Measurements from ENCODE around the gene NPDC1. TPM values are rescaled to one million over a fixed set of nuclear protein-coding genes. Genes with fewer than 3 reads are reported as not detected.
A peak's percentile ranks its signal among the peaks of the same experiment; 100 is the strongest.

Gene NPDC1
- total RNA-seq, 1 donor, result 2.5 TPM

DNA sequence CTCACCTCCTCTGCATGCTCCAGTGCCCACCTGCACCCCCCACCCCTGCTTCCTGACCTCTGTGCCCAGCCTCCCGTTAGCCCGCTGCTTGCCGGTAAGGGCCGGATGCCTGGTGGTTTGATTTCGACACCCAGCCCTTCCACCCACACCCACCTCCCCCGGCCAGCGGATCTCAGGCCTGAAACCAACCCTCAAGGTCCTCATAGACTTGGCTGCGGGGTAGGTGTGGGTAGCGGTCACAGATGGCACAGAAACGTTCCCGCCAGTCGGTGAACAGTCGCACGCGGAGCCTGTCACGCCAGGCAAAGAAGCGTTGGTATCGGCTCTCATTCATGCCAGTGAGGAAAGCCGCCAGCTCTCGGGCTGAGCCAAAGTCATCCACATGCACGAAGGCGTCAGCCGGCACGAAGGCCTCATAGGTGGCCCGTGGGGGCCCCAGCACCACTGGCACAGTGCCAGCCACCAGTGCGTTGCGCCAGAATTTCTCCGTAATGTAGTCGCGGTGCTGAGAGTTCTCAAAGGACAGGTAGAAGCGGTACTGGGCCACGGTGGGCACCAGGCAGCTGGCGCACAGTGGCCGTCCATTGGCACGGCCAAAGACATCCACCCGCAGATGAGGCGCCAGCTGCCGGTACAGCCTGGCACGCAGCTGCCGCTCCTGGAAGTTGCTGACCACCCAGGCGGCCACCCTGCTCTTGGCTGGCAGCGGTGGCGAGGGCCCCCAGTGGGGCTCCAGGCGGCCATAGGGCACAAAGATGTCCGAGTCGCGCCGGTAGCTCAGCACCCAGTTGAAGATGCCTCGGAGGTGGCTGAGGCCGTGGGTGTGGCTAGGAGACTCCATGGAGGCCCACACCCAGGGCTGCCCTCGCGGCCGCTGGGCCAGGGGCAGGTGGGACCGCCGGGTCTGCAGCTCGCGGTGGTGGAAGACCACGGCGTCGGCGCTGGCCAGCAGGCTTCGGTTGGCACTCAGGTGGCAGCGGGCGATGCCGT lies 15.1 kb downstream of the NPDC1 start:
- peak overlapping the region; percentile 43 for H3K4me3 ChIP-seq (ENCODE audit: low read length)
- H3K9me3 ChIP-seq (ENCODE audit: low read depth, low read length), result no peaks in the 10 kb centered on the region
- no peaks in the 10 kb centered on the region for H3K27me3 ChIP-seq (ENCODE audit: insufficient read depth, low read length)
- H3K4me1 ChIP-seq (ENCODE audit: insufficient read depth, low read length), result peaks cover 84% of the 10 kb centered on the region

DNA sequence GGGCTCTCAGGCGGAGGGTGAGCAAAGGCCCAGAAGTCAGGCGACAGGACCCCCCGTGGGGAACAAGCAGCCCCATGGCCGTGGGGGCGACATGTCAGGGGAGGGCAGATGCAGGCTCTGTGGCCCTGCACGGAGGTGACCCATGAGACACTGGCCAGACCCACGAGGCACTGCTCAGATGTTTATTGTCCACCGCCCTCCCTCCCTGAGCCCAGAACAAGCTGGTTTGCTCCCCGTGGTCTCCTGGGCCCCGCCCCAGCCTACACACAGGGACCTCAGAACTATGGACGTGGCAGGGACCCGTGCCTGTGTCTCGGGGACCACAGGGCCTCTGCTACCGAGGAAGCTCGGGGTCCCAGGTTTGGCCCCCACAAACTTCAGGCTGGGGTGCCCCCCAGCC lies 16.0 kb downstream of the NPDC1 start:
- Histone ChIP-seq H3K4me3 (ENCODE audit: low read length) (peak overlapping the region; percentile 43), H3K27me3 (ENCODE audit: insufficient read depth, low read length) (no peaks in the 10 kb centered on the region)

DNA sequence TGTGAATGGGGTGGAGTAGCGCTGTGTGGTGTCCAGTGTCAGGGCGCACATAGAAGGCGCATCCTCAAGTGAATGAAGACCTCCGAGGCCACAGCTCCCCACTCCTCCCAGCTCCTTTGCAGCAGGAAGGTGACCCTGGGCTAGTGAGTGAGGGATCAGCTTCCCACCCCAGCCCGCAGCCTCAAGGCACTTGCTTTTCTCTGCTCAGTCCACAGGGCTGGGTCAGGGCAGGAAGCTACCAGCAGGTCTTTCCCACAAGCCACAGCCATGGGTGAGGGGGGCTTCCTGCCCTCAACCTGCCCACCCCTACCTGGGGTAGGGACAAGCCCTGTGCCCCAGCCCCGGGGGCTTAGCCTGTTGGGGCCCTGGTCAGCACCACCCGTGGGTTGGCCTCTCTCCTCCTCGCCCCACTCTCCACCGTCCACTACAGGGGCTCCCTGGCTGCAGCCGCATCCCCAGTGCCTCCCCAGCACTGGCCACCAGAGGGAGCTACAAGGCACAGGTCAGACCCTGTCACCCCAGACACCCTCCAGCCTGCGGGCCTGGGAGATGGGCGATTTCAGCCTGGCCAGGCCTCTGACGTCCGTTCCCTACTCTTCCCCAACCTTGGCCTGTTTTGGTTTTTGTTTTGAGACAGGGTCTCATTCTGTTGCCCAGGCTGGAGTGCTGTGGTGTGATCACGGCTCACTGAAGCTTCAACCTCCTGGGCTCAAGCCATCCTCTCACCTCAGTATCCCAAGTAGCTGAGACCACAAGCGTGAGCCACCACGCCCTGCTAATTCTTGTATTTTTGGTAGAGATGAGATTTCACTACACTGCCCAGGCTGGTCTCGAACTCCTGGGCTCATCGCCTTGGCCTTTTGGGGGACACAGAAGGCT lies 16.7 kb downstream of the NPDC1 start:
- no peaks in the 10 kb centered on the region for H3K27me3 ChIP-seq (ENCODE audit: insufficient read depth, low read length)
- peaks cover 69% of the 10 kb centered on the region for H3K4me1 ChIP-seq (ENCODE audit: insufficient read depth, low read length)
- no peaks in the 10 kb centered on the region for H3K9me3 ChIP-seq (ENCODE audit: low read depth, low read length)
- H3K4me3 ChIP-seq (ENCODE audit: low read length), result peak overlapping the region; percentile 43

More for the DNA sequence above, 16.0 kb downstream of the NPDC1 start:
- no peaks in the 10 kb centered on the region for H3K9me3 ChIP-seq (ENCODE audit: low read depth, low read length)
- H3K4me1 ChIP-seq (ENCODE audit: insufficient read depth, low read length), result peaks cover 76% of the 10 kb centered on the region

DNA sequence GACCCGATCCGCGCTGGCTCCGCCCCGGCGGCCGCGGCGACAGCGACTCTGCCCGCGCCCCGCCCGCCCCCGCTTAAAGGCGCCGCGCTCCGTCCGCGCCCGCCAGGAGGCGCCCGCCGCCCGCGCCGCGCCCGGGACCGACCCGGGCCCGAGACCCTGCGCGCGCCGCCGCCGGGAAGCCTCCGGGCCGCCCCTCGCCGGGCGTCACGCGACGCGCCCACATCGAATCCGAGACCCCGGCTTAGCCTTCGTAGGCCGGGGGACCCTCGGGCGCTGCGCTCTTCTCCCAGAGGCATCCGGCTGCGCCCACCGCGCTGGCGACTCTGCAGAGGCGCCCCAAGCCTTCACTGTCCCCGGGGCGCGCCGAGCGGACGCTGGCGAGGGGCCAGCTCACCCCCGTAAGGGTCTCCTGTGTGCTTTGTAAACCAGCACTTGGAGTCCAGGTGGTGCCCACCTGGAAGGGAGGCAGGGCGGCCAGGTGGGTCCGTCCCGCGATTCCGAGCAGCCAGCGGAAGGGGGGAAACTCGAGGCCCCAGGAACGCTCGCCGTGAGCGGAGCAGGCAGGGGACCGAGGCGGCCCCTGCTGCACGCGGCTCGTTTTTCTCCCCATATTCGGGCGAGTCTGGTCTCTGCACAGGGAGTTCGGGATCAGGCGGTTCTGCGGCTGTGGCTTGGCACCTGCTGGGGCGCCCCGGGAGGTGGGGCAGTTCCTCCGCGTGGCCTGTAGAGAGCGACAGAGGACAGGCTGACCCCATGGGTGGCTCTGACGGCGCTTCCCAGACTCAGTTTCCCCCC lies 17.5 kb downstream of the NPDC1 start:
- Histone ChIP-seq H3K4me1 (ENCODE audit: insufficient read depth, low read length) (peaks cover 63% of the 10 kb centered on the region), H3K27me3 (ENCODE audit: insufficient read depth, low read length) (no peaks in the 10 kb centered on the region), H3K9me3 (ENCODE audit: low read depth, low read length) (no peaks in the 10 kb centered on the region), H3K4me3 (ENCODE audit: low read length) (peak overlapping the region; percentile 43)

DNA sequence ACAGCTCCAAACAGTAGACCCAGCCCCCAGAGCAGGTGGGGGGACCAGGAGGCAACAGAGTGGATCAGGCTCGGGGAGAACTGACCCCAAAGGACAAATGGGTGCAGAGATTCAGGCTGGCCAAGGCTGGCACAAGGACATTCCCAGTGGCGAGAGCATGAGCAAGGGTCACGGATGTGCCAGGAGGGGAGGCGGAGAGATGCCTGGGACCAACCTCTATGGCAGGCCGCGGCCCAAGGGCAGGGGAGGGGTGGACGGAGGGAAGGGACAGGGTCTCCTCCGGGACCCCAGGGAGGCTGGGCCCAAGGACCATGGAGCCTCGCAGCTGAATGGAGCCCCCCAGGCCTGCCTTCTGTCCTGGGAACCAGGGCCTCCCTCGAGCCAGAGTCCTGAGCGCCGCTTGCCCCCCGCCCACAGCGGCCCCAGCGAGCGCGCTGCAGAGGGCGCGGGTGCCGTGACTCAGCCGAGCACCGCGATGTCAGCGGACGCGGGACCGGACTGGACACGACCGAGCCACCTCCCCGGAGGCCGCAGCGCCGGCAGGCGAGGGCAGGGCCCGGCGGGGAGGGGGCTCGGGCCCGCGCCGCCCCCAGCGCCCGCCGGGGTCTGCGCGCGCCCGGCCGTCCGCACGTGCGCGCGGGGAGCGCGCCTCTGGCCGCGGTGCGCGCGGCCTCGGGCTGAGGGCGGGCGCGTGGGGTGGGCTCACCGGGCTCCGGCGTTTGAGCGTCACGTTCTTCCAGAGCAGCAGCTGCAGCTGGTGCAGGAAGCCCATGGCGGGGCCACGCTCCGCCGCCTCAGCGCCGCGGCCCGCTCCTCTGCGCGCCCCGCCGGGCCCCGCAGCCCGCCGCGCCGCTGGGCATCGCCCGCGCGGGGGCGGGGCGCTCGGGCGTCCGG lies 18.4 kb downstream of the NPDC1 start, which contains the start of gene ABCA2:
ABCA2 (minus strand) TSS at position 869 of the 894 bp plus-strand sequence; CDS start at position 772, 97 bp downstream.
- Histone ChIP-seq H3K27me3 (ENCODE audit: insufficient read depth, low read length) (no peaks in the 10 kb centered on the region), H3K4me3 (ENCODE audit: low read length) (peak within 1 kb of the TSS; percentile 43), H3K9me3 (ENCODE audit: low read depth, low read length) (no peaks in the 10 kb centered on the region), H3K4me1 (ENCODE audit: insufficient read depth, low read length) (peaks cover 54% of the 10 kb centered on the region)

DNA sequence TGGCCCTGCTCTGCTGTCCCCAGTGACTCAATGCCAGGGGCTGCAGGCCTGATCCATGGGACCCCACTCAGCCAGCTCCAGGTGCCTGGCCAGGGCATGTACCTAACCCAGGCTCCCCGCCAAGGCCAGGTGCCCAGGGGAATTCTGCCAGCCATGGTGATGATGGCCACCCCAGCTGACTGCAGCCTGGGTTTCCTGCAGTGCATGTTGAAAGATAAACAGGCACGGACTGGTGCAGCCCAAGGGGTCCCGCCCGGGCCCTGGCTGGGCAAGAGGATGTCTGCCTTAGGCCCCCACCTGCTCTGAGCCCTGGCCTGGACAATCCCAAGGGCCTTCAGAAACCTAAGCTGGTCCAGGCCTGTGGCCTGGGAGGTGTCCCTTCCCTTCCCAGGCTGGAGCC lies 19.1 kb downstream of the NPDC1 start:
- Histone ChIP-seq H3K4me1 (ENCODE audit: insufficient read depth, low read length) (peaks cover 47% of the 10 kb centered on the region), H3K9me3 (ENCODE audit: low read depth, low read length) (no peaks in the 10 kb centered on the region), H3K27me3 (ENCODE audit: insufficient read depth, low read length) (no peaks in the 10 kb centered on the region), H3K4me3 (ENCODE audit: low read length) (no peak overlapping the region)

DNA sequence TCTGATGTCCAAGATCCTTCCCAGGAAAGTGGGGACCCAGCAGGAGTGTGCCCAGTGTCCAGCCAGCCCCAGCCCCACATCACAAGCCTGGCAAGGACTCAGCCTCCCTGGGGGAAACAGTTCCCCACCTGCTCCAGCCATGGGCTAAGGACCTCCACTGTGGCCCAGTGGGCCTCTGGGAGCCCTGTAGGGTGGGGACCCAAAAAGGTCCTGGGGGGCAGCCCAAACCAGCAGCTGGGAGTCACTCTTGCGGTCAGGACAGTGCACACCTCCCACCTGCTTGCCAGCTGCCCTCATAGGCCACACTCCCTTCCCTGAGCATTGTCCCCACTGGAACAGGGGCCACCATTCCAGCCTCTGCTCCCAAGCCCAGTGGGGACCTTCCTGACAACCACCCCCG lies 19.6 kb downstream of the NPDC1 start:
- no peaks in the 10 kb centered on the region for H3K27me3 ChIP-seq (ENCODE audit: insufficient read depth, low read length)
- no peak overlapping the region for H3K4me3 ChIP-seq (ENCODE audit: low read length)
- H3K9me3 ChIP-seq (ENCODE audit: low read depth, low read length), result no peaks in the 10 kb centered on the region
- peaks cover 42% of the 10 kb centered on the region for H3K4me1 ChIP-seq (ENCODE audit: insufficient read depth, low read length)

DNA sequence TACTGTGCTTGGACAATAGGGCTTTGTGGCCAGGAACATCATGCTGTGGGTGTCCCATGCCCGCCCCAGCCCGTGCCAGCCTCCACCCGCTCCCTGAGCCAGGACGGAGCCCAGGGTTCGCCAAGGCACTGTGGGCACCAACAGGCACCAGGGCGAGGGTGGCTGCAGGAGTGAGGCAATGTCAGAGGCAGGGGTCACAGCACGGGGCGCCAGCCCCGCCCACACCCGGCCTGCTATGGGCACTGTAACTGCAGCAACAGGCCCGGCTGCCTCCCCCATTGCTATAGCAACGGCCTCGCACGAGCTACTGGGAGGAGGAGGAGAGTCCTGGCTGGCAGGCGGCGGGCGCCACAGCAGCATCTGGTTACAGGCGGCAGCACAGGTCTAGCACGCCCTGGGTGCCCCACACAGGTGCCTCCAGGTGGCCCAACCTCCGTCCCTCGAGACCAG lies 20.4 kb downstream of the NPDC1 start:
- peaks cover 34% of the 10 kb centered on the region for H3K4me1 ChIP-seq (ENCODE audit: insufficient read depth, low read length)

DNA sequence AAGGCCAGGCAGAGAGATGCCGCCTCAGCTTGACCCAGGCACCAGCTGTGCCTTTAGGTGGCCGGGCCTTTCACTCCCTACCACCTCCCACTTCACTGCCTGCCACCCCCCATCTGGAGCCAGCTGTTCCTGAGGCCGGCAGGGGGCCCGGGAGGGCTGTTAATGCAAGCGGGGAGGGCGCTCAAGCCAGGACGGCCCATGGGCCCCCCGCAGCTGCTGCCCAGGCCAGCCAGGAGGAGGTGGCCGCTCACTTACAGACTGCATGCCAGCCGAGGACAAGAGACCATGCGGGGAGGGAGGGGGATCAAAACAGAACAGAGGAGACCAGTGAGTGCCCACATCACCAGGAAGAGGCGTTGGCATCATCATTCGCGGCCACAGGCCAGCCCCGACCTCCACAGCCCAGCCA lies 22.4 kb downstream of the NPDC1 start:
- peaks cover 14% of the 10 kb centered on the region for H3K4me1 ChIP-seq (ENCODE audit: insufficient read depth, low read length)
- no peaks in the 10 kb centered on the region for H3K27me3 ChIP-seq (ENCODE audit: insufficient read depth, low read length)
- no peak overlapping the region for H3K4me3 ChIP-seq (ENCODE audit: low read length)
- H3K9me3 ChIP-seq (ENCODE audit: low read depth, low read length), result no peaks in the 10 kb centered on the region

More for the DNA sequence above, 20.4 kb downstream of the NPDC1 start:
- Histone ChIP-seq H3K4me3 (ENCODE audit: low read length) (no peak overlapping the region), H3K27me3 (ENCODE audit: insufficient read depth, low read length) (no peaks in the 10 kb centered on the region), H3K9me3 (ENCODE audit: low read depth, low read length) (no peaks in the 10 kb centered on the region)

DNA sequence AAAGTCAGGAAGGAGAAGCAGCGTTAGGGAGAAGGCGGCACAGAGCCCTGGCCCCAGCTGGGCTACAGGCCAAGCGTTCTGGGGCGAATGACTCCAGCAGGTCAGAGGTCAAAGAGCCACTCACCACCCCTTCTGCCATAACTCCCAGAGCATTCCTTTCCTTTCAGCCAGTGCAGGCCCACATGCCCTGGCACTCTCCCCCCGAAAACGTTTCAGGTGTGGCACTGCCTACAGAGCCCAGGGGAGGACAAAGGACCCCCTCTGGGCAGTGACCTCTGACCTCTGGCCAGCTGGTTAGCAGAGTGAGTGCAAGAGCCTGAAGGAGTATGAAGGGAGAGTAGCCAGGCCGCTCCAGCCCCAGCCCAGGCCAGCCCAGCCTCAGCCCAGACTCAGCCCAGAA lies 22.8 kb downstream of the NPDC1 start:
- no peak overlapping the region for H3K4me3 ChIP-seq (ENCODE audit: low read length)
- H3K4me1 ChIP-seq (ENCODE audit: insufficient read depth, low read length), result peaks cover 11% of the 10 kb centered on the region
- H3K27me3 ChIP-seq (ENCODE audit: insufficient read depth, low read length), result no peaks in the 10 kb centered on the region
- H3K9me3 ChIP-seq (ENCODE audit: low read depth, low read length), result no peaks in the 10 kb centered on the region

DNA sequence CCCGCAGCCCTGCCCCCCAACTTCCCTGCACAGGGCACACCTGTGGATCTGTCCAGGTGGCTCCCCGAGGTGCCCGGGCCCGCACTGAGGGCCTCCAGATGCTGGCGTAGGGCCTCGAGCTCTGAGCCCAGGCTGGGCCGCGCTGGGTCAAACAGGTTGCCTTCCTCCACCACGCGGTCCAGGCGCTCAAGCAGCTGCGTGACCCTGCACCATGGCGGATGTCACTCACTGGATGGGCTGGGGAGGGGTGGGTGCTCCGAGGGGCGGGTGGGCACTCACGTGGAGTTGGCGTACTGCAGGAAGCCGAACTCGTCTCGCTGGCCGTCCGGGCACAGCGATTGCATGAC lies 23.3 kb downstream of the NPDC1 start:
- Histone ChIP-seq H3K9me3 (ENCODE audit: low read depth, low read length) (no peaks in the 10 kb centered on the region), H3K27me3 (ENCODE audit: insufficient read depth, low read length) (no peaks in the 10 kb centered on the region), H3K4me1 (ENCODE audit: insufficient read depth, low read length) (peaks cover 11% of the 10 kb centered on the region), H3K4me3 (ENCODE audit: low read length) (no peak overlapping the region)

DNA sequence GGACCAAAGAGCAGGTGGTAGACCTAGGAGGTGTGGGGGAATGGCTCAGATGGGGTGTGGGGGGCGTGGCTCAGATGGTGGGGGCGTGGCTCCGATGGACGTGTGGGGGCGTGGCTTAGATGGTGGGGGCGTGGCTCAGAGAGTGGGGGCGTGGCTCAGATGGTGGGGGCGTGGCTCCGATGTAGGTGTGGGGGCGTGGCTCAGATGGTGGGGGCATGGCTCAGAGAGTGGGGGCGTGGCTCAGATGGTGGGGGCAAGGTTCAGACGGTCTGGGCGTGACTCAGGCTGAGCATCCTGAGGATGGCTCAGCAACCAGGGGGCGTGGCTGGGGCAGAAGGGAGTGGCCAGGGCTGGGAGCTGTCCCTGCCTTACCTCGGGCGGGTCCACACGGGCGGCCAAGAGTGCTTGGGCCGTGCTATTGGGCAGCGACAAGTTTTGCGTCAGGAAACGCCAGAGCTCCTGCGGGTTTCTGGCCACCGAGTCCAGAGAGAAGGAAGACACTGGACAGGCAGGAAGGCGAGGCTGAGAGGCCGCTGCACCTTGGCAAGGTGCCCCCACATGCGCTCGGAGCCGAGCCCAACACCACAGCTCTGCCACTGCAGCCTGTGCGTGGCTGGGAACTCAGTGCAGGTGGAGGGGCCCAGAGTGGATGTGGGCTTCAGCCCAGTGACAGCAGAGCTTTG lies 23.9 kb downstream of the NPDC1 start:
- Histone ChIP-seq H3K9me3 (ENCODE audit: low read depth, low read length) (no peaks in the 10 kb centered on the region), H3K4me1 (ENCODE audit: insufficient read depth, low read length) (peaks cover 6% of the 10 kb centered on the region), H3K4me3 (ENCODE audit: low read length) (no peak overlapping the region), H3K27me3 (ENCODE audit: insufficient read depth, low read length) (no peaks in the 10 kb centered on the region)

DNA sequence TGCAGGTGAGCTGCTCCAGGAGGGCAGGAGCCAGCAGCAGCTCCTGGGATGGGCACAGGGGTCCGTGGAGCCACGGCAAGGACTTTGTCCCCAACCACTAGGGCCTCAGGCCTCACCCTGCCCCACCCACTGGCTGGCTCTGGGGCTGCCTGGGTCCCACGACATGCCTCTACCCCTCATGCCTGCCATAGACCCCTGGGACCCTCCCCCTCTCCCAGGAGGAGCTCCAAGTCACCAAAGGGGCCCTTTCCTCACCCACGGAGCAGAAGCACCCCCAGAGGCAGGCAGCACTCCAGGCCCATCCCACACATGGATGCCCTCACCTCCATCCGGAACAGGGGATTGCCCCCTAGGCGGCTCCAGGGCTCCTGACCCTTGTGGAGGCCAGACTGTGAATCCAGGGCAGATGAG lies 24.4 kb downstream of the NPDC1 start:
- no peak overlapping the region for H3K4me3 ChIP-seq (ENCODE audit: low read length)
- peaks cover under 1% of the 10 kb centered on the region for H3K4me1 ChIP-seq (ENCODE audit: insufficient read depth, low read length)
- H3K9me3 ChIP-seq (ENCODE audit: low read depth, low read length), result no peaks in the 10 kb centered on the region
- H3K27me3 ChIP-seq (ENCODE audit: insufficient read depth, low read length), result no peaks in the 10 kb centered on the region
